ENCODE results near the gene R3HDM1.

- TF ChIP-seq SUZ12 (IDR thresholded peaks at IDR 0.05; ENCODE audit: extremely low read depth, insufficient read depth, insufficient read length) (no peak), ZNF274 (IDR thresholded peaks at IDR 0.05; ENCODE audit: low read depth, low read length) (no peak)
These were observed 20.1 kb downstream of the R3HDM1 start for GRCh38 chr2:135551356-135551755.

Data from NT2/D1 (cell line).